Activated CD4-positive, alpha-beta T cell treated with anti-CD3 and anti-CD28 coated beads, Interleukin-2, amount 50 U/mL, for 16 hours (primary cell): ENCODE data around the gene IFI6.

Experiments
- DNase-seq: peaks from one replicate; pipeline ENCODE4 v3.0.0-alpha.2; 2020

IFI6 gene

GRCh38 chr1:27669876-27670275 lies 2.1 kb downstream of the IFI6 start:
- no peak for DNase-seq

GRCh38 chr1:27668808-27669723 lies 2.9 kb downstream of the IFI6 start:
- peak; percentile 86 for DNase-seq

- DNase-seq, result no peak
Measured at GRCh38 chr1:27668121-27668807, 3.7 kb downstream of the IFI6 start.

GRCh38 chr1:27666791-27667254 lies 5.2 kb downstream of the IFI6 start:
- no peak for DNase-seq

GRCh38 chr1:27666294-27666693 lies 5.7 kb downstream of the IFI6 start:
- DNase-seq, result no peak

GRCh38 chr1:27665016-27665651 lies 6.9 kb downstream of the IFI6 start:
- DNase-seq, result no peak

GRCh38 chr1:27664291-27664690 lies 7.7 kb downstream of the IFI6 start:
- no peak for DNase-seq

GRCh38 chr1:27662707-27663393 lies 9.1 kb downstream of the IFI6 start:
- peak; percentile 92 for DNase-seq

- no peak for DNase-seq
Measured at GRCh38 chr1:27662261-27662660, 9.7 kb downstream of the IFI6 start.

GRCh38 chr1:27661412-27662075 lies 10.4 kb downstream of the IFI6 start:
- no peak for DNase-seq

GRCh38 chr1:27660300-27660835 lies 11.6 kb downstream of the IFI6 start:
- DNase-seq, result no peak

GRCh38 chr1:27659497-27660299 lies 12.3 kb downstream of the IFI6 start:
- peak; percentile 91 for DNase-seq

GRCh38 chr1:27658951-27659496 lies 13.0 kb downstream of the IFI6 start:
- peak; percentile 32 for DNase-seq

GRCh38 chr1:27656157-27656893 lies 15.7 kb downstream of the IFI6 start:
- DNase-seq, result no peak

GRCh38 chr1:27655151-27655937 lies 16.6 kb downstream of the IFI6 start:
- DNase-seq, result no peak

GRCh38 chr1:27652111-27652864 lies 19.7 kb downstream of the IFI6 start:
- no peak for DNase-seq

GRCh38 chr1:27650539-27651175 lies 21.3 kb downstream of the IFI6 start:
- no peak for DNase-seq

GRCh38 chr1:27650171-27650538 lies 21.8 kb downstream of the IFI6 start:
- DNase-seq, result no peak
